Neutrophil (primary cell): Measurements from ENCODE around the gene PRKRIP1.
A peak's percentile ranks its signal among the peaks of the same experiment; 100 is the strongest.
"Not testable (repeated sequence)": the region's sequence is repeated elsewhere in the genome, so short reads cannot be mapped to it uniquely, and the experiment has no call there.

Experiments
- H3K27ac ChIP-seq: fragments of 200-600 bp; sonication (generic); 2 replicates; pipeline ENCODE4 v1.5.1; 2016; ENCODE audit warnings: mild to moderate bottlenecking, moderate library complexity
- H3K27me3 ChIP-seq: fragments of 200-600 bp; sonication (generic); 2 replicates; pipeline ENCODE4 v1.6.0; 2016; ENCODE audit warnings: mild to moderate bottlenecking
- H3K36me3 ChIP-seq: fragments of 200-600 bp; sonication (generic); 2 replicates; pipeline ENCODE4 v1.5.1; 2017
- H3K4me1 ChIP-seq, 2 experiments: fragments of 200-600 bp in 1 of 2; sonication (generic) in 1 of 2; 1 replicate in 1 of 2; 2 replicates in 1 of 2; pipeline versions ENCODE4 v1.5.1 to v1.6.1; 2013 to 2016; ENCODE audit warnings: low read depth in 1 of 2, low read length in 1 of 2, mild to moderate bottlenecking in 1 of 2, moderate library complexity in 1 of 2; ENCODE audit not compliant: control insufficient read depth in 1 of 2, insufficient read depth in 1 of 2
- H3K4me3 ChIP-seq, 2 experiments: fragments of 200-600 bp in 1 of 2; sonication (generic) in 1 of 2; 1 replicate in 1 of 2; 2 replicates in 1 of 2; pipeline ENCODE4 v1.5.1; 2013 to 2016; ENCODE audit warnings: low read depth in 1 of 2, low read length in 1 of 2, mild to moderate bottlenecking in 1 of 2, moderate library complexity in 1 of 2
- H3K9me3 ChIP-seq: fragments of 200-600 bp; sonication (generic); 2 replicates; pipeline ENCODE4 v1.5.1; 2016
- TF ChIP-seq, protein P1 (sequence below): fragments of 200-600 bp; sonication (generic); IDR thresholded peaks from 2 replicates; pipeline ENCODE4 v1.5.1; 2016; ENCODE audit warnings: antibody characterized with exemption

Gene PRKRIP1

GRCh38 chr7:102395873-102396709, at the start of gene PRKRIP1:
Gene PRKRIP1 (plus strand): TSS chr7:102396363. CDS start chr7:102396412, 49 bp downstream.
- Histone ChIP-seq H3K36me3 (peaks cover 19% of the 10 kb centered on the region), H3K4me3 (peak within 1 kb of the TSS; percentile 94 to 99), H3K9me3 (no peaks in the 10 kb centered on the region), H3K4me1 (peaks cover 15 to 17% of the 10 kb centered on the region in 2 experiments), H3K27ac (peak within 1 kb of the TSS; percentile 84), H3K27me3 (no peaks in the 10 kb centered on the region)
- TF ChIP-seq, protein P1, sequence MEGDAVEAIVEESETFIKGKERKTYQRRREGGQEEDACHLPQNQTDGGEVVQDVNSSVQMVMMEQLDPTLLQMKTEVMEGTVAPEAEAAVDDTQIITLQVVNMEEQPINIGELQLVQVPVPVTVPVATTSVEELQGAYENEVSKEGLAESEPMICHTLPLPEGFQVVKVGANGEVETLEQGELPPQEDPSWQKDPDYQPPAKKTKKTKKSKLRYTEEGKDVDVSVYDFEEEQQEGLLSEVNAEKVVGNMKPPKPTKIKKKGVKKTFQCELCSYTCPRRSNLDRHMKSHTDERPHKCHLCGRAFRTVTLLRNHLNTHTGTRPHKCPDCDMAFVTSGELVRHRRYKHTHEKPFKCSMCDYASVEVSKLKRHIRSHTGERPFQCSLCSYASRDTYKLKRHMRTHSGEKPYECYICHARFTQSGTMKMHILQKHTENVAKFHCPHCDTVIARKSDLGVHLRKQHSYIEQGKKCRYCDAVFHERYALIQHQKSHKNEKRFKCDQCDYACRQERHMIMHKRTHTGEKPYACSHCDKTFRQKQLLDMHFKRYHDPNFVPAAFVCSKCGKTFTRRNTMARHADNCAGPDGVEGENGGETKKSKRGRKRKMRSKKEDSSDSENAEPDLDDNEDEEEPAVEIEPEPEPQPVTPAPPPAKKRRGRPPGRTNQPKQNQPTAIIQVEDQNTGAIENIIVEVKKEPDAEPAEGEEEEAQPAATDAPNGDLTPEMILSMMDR: peak; percentile 41

DNA sequence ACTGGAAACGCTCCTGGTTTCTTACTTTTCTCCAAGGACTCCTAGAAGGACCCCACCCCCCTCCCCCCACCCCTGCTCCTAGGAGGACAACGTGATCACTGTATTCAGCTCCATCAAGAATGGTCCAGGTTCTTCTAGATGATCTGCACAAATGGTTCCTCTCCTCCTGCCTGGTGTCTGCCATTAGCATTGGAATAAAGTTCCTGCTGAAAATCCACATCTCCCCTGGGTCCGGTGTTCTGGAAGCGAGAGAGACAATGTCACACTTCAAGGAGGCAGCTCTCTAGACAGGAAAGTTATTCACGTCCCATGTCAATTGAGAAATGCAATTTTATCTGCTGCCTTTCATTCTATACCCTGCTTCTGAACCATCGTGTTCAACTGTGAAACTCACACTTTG, 49.2 kb upstream of the PRKRIP1 start:
- H3K4me3 ChIP-seq, H3K27me3 ChIP-seq, H3K9me3 ChIP-seq, H3K27ac ChIP-seq, H3K36me3 ChIP-seq, H3K4me1 ChIP-seq: not testable (repeated sequence)

DNA sequence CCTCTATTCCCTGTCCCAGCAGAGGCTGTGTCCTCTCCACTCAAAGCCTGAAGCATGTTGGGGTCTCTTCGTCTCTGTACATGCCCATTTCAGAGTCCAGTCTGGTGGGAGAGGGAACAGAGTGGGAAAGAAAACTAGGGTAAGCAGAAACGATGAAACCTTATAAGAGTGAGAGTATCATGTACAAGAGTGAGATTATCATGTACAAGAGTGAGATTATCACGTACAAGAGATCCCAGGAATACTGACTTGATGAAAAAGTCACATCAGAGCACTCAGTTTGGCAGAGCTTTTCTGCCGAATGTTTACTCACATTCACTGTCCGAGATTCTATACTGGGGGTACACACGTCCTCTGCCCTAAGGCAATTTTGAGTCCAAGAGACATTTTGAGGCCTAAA, 39.8 kb upstream of the PRKRIP1 start, which contains the start of gene SPDYE6:
SPDYE6 (minus strand) TSS at position 101 of the 400 bp plus-strand sequence. CDS start 421 bp downstream, outside the sequence.
- H3K27ac ChIP-seq, H3K4me1 ChIP-seq, H3K27me3 ChIP-seq, H3K4me3 ChIP-seq, H3K9me3 ChIP-seq, H3K36me3 ChIP-seq: not testable (repeated sequence)

- H3K27ac ChIP-seq: peak overlapping the region; percentile 80
Measured at GRCh38 chr7:102363549-102364393, 32.4 kb upstream of the PRKRIP1 start.

DNA sequence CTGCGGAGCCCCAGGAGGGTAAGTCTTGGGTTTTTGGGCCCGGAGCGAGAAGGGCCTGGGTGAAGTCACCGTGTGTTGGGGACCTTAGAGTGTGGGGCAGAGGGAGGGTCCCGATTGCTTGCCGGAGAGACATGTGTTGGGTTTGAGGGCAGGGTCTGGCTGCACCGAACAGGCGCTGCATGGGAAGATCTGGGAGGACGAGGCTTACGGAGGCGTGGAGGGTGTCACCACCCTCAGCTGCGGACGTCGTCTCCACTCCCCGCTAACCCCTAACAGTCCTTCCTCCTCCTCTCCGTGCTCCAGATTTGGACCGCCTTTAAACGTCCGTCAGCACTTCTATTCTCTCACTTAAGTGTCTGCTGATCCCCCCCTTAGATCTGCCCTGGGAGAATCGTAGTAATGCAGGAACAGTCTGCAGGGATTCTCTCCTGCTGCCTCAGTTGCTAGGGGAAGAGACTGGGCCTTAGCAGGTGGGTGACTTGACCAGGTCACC, 31.7 kb upstream of the PRKRIP1 start:
- Histone ChIP-seq H3K27ac (peak overlapping the region; percentile 80), H3K4me3 (peak overlapping the region; percentile 61 to 75)
- H3K9me3 ChIP-seq, H3K27me3 ChIP-seq, H3K4me1 ChIP-seq, H3K36me3 ChIP-seq: not testable (repeated sequence)

More at GRCh38 chr7:102363549-102364393, 32.4 kb upstream of the PRKRIP1 start:
- not testable (repeated sequence) for H3K9me3 ChIP-seq, H3K27me3 ChIP-seq, H3K36me3 ChIP-seq, H3K4me1 ChIP-seq
- TF ChIP-seq, protein P1: peak; percentile 34
- peak overlapping the region; percentile 61 to 75 for H3K4me3 ChIP-seq

DNA sequence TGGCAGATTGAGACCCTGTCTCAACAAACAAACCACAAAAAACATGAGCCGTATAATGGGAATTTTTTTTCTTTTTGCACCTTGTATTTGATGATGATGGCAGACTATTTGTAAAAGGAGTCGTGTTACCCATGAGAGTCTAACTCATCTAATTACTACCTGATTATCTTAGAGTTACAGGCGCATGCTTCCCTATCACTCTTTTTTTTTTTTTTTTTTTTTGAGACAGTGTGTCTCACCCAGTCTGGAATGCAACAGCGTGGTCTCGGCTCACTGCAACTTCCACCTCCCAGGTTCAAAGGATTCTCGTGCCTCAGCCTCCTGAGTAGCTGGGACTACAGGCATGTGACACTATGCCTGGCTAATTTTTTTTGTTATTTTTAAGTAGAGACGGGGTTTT, 30.8 kb upstream of the PRKRIP1 start:
- H3K27ac ChIP-seq, H3K4me3 ChIP-seq, H3K27me3 ChIP-seq, H3K9me3 ChIP-seq, H3K4me1 ChIP-seq, H3K36me3 ChIP-seq: not testable (repeated sequence)

- H3K4me1 ChIP-seq, H3K27ac ChIP-seq, H3K9me3 ChIP-seq, H3K4me3 ChIP-seq, H3K27me3 ChIP-seq, H3K36me3 ChIP-seq: not testable (repeated sequence)
Measured at GRCh38 chr7:102370038-102370437, 26.1 kb upstream of the PRKRIP1 start.

DNA sequence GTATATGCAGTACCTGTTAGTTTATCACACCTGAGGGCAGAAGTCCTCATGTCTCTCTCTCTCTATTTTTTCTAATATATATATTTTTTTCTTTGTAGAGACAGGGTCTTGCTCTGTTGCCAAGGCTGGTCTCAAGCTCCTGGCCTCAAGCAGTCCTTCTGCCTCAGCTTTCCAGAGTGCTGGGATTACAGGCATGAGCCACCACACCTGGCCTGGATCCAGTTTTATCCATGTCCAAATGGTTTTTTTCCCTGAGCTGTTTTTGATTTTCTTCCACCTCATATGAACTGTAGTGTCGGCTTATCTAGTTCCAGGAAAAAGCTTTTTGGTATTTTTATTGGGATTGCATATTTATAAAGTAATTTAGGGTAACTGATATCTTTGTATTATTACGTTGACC, 23.4 kb upstream of the PRKRIP1 start:
- not testable (repeated sequence) for H3K36me3 ChIP-seq, H3K27me3 ChIP-seq, H3K4me3 ChIP-seq, H3K27ac ChIP-seq, H3K9me3 ChIP-seq
- H3K4me1 ChIP-seq: peaks cover 8 to 10% of the 10 kb centered on the region in 2 experiments
